ENCODE measurements around the gene EGR4.

The EGR4 gene

GRCh38 chr2:73293534-73294171, at the start of gene EGR4:
Gene EGR4, minus strand, starts transcription at chr2:73293548. Its CDS starts 231 bp downstream, at chr2:73293317.
- DNase-seq: peak; percentile 78

DNA sequence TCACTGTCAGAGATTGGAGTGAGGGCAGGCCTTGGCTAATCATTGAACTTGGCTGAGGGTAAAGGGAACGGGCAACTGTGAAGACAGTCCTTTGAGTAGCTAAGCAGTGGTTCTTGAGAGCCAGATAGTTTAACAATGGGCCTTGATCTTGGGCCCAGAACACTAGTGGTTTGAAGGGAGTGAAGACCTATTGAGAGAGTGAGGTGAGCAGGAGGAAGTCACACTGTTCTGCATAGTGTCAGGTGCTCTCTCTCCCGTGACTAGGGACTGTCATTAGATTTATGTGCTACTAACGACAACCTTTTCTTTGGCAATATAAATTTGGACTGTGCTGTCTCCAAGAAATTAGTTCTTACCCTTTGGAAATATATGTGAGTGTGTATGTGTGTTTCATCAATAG, 47.7 kb upstream of the EGR4 start:
- DNase-seq: no peak

DNA sequence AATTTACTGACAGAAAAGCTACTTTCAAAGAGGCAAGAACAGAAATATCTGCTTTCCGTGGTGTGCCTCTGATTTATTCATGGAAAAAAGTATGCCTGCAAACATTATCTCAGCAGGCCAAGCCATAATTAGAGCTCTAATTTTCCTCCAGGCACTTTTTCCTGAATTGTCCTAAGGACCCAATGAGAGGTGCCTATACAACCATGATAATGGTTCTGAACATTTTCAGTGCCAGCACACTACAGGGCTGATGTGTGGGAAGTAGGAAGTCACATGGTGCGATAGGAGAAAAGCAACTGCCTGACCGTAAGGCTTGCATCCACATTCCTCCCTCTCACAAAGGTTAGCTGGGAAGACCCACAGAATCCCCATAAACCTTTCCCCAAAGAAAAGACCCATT, 45.9 kb upstream of the EGR4 start:
- no peak for DNase-seq

DNA sequence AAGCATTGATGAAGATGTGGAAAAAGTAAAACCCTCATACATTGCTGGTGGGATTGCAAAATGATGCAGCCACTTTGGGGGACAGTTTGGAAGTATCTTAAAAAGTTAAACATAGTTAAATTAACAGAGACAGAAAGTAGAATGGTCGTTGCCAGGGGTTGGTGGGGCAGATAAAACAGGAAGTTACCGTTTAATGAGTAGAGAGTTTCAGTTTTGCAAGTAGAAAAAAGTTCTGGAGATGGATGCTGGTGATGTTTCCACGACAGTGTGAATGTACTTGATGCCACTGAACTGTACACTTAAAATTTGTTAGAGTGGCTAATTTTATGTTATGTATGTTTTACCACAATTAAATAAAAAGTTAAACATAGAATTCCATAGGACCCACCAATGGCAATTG, 44.5 kb upstream of the EGR4 start:
- no peak for DNase-seq

DNA sequence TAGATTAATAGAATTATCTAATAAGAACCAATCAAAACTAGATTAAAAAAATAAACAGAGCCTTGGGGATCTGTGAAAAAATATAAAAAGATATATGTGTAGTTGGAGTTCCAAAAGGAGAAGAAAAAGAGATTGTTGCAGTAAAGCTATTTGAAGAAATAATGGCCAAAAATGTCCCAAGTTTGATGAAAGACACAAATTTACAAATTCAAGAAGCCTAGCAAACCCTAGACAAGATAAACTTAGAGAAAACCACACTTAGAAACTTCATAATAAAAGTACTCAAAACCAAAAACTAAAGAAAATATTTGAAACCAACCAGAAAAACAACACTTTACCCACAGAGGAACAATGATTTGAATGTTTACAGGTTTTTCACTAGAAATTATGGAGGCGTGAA, 41.3 kb upstream of the EGR4 start:
- DNase-seq: no peak

GRCh38 chr2:73334045-73334444, 40.7 kb upstream of the EGR4 start:
- DNase-seq: no peak

GRCh38 chr2:73333564-73333963, 40.2 kb upstream of the EGR4 start:
- peak; percentile 67 for DNase-seq

DNA sequence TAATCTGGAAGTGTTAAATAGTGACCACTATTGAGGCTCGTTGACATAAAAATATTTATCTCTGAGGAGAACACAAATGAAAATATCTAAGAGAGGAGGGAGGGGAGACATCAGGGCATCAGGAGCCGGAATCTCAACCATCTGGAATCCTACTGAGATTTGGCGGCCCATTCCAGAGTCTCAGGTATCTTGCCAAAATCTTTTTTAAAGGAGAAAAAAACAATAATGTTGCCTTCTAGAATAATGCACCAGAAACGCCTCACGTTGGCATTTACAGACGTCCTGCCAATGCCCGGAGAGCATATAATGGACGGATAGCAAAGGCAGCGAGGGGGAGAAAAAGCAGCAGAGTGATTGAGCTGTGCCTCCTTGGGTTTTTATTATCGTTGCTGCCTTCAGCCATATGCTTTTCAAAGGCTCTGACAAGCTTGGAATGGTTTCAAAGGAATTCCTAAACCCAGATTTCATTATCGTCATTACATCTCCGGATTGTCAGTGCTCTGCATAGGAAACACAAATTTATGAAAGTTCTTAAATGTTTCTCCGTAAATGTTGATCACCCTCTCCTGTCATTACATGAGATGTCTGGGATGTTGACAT, 30.9 kb upstream of the EGR4 start:
- no peak for DNase-seq

- DNase-seq: no peak
These were observed 30.2 kb upstream of the EGR4 start for GRCh38 chr2:73323551-73323950.

- no peak for DNase-seq
These were observed 21.1 kb upstream of the EGR4 start for GRCh38 chr2:73314441-73314840.

DNA sequence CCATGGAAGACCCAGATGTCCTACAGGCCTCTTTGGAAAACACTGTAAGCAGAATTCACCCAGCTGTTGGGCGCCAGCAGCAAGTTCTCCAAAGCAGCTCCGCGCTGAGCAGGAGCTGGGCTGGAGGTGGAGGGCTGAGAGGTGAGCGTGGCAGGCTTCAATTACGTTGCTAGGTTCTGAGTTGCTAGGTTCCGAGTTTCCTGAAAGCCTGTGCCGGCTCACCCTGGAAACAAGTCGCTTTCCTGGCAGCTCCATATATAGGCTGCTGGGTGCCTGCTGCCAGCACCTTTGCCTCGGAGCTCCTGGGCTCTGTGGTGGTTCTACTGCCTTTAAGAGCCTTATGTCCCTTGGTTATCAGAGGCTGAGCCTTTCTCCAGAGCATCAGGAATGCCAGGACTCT, 14.4 kb upstream of the EGR4 start:
- DNase-seq: no peak

DNA sequence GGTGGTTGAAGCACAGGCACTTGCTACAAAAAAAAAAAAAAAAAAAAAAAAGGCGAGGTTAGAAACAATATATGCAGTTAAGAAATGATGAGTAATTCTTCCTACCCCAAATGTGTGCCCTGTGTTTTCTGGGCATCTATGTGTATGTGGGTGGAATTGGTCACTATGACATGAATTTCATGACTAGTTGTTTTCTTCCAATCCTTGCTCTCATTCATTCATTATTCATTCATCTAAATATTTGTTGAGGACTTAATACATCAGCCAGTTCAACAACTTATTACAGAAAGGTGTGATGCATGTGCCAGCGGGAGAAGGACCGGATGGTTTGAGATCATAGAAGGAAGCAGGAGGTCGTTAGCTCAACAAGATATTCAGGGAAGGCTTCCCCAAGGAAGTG, 8.3 kb upstream of the EGR4 start:
- DNase-seq: no peak

GRCh38 chr2:73300926-73301325, 7.6 kb upstream of the EGR4 start:
- no peak for DNase-seq

GRCh38 chr2:73297586-73297985, 4.2 kb upstream of the EGR4 start:
- no peak for DNase-seq

DNA sequence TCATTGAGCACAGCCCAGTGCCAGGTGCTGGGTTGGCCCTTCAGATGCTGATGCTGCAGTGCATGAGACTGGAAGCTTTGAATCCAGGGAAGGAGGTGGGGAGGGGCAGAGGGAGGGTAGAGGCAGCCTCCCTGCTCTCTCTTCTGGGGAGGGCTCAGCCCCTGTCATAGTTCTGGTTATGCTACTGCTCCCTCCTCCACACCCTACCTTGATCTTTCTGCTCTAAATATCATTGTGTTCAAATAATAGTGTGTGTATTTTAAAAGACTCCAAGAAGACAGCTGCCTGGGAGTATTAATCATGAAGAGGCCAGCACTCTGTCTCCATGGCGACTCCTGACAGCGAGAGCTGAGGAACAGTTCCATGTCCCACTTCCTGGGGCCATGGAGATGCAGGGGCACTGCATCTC, 3.8 kb upstream of the EGR4 start:
- DNase-seq: no peak

DNA sequence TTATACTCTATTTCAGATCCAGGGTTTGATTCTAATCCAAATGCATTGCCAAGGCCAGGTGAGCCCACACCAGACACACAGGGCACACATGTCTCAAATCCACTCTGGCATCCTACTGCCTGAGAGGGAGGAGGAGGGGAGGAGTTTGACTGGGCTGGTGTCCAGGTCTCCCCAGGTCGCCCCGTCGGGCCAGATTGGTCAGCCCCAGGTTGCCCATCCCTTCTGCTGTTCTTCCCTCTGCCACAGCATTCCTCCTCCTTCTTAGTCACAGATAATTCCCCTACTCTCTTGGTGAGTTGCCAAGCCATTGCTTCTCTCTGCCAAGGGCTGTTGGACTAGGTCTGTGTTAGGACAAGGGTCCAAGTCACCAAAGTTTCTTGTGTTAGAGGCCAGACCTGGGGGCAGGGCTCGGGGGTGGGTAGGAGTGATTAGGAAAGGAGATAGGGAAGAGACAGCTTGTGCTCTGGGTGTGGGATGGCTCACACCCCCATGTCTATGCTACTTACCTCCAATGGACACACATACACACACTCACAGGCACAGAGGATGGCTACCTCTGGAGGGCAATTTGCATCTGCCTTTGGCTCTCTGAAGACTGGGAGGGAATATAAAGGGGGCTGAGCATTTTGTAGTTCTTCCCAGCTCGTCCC, 2.5 kb upstream of the EGR4 start:
- no peak for DNase-seq

DNA sequence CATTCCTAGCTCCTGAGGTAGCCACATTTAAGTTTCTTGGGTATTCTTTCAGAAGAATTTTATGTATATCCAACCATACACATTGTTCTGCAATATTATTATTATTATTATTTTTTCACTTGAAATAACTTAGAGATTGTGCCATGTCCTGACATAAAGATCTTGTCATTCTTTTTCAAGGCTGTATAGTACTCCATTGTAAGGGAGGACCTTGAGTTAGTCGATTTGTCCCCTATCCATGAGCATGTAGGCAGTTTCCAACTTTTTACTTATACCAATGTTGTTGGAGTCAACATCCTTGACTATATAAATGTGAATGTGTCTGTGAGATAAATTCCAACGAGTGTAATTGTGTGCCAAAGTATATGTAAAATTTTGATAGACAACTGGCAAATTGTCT, 891 bp upstream of the EGR4 start:
- DNase-seq: no peak

DNA sequence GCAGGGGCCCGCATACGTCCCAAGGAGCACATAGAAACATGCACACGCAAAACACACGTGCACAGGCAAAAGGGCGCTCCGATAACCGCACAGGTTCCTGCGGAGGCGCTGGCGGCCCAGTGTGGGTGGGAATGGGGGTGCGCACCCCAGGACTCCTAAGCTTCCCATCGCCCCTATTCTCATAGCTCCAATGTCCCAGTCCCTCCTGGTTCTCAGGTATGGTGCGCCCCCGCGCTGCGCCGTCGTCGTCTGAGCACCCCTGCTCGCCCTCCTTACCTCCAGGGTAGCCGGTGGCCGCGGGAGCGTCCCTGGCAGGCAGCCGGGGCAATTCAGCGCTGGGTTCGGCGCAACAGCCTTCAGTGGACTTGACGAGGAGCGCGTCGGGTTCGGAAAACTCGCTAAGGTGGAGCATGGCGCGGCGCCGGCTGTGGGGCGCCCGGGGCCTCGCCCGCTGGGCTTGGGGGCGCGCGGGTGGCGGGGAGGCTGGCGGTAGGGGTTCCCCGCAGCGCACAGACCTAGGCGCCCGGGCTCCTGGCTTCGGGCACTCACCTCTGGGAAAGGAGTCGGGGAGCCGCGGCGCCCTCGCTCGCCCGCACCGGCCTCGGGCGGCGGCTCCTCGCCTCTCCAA, 328 bp downstream of the EGR4 start:
- DNase-seq: no peak

GRCh38 chr2:73292316-73292905, 937 bp downstream of the EGR4 start:
- no peak for DNase-seq

GRCh38 chr2:73291461-73292315, 1.7 kb downstream of the EGR4 start:
- DNase-seq: no peak

GRCh38 chr2:73291093-73291460, 2.3 kb downstream of the EGR4 start:
- DNase-seq: no peak

DNA sequence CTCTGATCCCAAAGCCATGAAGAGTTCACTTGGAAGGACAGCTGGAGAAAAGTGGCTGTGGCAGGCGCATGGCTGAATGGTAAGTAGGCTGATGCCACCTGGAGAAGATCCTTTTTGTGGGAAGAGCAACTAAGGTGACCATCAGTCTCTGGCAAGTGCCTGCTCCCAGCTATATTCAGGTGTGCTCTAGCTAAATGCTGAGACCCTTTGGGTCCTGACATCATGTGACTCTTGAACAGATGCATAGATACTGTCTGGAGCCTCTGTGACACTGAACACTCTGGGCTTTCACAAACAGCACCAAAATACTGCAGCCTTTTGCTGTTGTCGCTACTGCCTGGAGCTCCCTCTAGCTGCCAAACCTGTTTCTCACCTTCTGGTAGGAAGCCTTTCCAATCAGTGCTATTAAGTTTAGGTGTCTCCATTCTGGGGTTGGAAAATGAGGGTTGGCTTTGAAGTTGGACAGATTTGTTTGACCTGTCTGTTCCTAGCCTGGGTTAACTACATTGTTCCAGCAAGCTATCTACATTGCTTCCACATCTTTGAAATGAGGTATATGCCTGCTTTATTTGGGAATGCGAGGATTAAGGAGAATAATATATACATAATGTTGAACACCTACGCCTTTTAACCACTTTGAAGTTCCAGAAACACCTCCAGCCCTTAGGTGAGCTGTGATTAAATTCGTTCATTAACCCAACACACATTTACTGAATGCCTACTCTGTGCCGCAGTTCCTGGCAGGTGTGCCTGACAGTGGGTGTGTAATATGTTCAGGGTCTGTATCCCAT, 3.1 kb downstream of the EGR4 start:
- DNase-seq: peak; percentile 28

Measured in NCI-H2029 (cell line).